Activated CD4-positive, CD25-positive, alpha-beta regulatory T cell (primary cell): ENCODE measurements around the gene TOGARAM2.
"Not testable (repeated sequence)": the region's sequence is repeated elsewhere in the genome, so short reads cannot be mapped to it uniquely, and the experiment has no call there.

ENCODE experiments used
- DNase-seq, 4 experiments: peaks; one replicate each; lab custom pipeline; 2025; lab: John Stamatoyannopoulos, UW

Gene TOGARAM2

DNA sequence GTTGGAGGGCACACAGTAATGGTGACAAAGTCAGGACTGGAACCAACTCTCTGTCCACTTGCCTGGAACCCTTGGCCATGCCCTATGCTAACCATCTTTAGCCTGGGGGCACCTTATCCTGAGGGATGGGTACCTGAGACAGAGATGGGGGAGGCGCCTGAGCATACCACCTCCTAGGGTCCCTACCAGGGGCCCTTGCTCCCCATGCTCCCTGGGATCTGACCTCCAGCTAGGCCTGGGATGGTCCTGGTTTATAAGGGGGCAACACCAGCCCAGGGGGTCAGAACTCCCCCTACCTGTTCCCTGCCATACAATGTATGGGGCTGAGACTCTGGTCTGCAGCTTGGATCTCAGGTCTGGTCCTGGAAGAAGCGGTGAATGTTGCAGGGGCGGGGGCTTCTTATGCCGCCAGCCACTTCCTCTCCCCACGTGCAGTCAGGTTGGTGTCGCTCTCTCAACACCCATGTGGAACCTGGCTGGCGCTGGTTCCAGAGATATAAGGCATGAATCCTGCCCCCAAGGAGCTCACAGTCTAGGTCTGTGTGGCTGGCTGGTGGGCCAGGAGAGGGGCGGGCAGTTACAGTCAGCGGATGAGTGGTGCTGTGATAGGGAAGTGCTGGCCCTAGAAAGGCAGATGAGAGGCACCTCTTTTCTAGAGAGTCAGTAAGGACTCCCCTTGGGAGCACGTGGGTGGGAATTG is 3.8 kb upstream of the TOGARAM2 start:
- no peak for DNase-seq

- DNase-seq, result not testable (repeated sequence)
These were observed 3.1 kb upstream of the TOGARAM2 start for GRCh38 chr2:28978001-28978400.

DNA sequence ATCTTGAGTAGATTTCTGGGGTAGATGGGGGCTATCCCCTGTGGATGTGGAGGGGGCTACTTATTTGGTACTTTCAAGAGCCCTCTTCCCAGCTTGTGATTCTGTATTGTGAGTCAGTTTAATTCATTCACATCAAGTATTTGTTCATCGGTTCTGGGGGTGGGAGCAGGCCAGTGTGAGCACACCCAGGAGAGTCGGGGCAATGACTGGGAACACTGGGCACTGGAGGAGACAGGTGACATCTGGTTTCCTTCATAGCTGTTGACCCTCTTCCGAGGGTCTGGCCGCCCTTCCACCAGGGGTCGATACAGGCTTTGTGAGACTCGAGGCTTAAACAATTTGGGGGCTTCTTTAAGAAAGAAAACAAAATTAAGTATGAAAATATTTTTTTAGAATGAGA is 2.5 kb upstream of the TOGARAM2 start:
- DNase-seq, result no peak

DNA sequence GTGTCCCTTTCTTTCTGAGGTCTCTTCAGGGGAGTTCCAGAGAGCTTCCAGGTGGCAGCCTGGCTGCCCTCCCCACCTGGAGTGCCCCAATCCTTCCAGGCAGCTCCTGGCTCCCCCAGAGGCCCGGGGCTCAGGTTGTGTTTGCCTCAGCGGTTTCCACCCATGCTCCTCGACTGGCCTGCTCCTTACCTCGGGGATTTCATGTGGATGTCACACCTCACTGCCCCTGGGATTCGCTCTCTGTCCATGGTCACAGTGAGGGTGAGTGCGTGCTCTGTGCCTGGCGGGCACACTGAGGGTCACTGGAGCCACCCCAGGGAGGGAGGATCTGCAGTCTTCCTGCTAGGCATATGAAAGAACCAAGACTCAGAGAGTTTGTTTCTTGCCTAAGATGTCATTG is 2.1 kb upstream of the TOGARAM2 start:
- DNase-seq, result no peak

GRCh38 chr2:28979576-28980366 is 1.3 kb upstream of the TOGARAM2 start:
- DNase-seq, result no peak

DNA sequence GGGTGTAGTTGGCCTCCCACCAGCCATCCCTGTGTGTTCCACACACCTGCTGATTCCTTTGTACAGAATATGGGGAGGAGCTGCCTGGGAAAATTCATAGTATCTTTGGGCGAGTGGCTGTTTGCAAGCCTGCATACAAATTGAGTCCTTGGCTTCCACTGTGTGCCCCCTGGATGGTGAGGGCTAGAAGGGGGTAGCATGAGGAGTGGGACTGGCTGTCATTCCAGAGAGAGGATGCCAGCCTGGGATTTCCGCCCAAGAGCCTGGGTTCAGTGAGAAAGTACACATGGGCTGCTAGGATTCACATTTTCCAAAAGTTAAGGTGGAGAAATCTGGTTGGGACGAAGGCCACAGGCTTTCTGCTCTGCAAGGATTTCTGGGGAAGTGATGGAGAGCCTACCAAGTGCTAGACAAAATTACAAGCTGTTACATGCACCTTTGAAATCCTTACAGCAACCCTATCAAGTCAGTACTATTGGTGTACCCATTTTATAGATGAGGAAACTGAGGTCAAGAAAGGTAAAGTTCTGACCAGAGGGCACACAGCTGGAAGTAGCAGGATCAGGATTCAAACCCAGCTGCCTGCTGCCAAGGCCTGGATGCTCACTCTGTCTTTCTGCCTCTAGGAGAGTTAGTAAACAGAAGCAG is 606 bp upstream of the TOGARAM2 start:
- DNase-seq, result no peak

DNA sequence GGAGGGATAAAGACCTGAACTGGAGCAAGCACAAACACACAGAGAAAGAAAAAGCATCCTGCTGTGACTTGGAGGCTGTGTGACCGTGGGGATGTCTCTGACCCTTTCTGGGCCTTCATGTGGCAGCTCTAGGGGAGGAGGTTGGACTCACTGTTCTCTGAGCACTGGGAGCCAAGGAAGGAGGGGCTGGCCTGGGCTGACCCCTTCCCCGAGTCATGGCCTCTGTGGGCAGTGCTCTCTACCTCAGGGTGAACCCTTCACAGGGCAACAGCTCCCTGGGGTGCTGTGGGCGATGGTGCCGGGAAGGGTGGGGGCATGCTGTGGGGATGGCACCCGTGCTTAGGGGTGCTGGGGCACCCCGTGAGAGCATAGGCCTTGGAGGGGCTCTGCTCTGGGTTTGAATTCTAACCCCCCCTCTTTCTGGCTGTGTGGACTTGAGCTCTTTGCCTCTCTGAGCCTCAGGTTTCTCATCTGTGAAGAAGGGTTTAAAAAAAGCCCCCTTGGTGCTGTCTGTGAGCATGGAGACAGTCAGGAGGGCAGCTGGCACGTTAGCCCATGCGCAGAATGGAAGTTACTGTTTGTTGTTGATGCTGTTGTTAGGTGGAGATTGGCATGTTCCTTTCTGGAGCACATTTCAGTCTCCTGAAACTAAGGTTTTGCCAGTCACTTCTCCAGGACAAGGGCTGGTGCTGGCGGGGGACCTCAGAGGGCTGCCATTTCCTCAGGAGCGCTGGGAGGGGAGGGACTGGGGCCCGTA is 700 bp downstream of the TOGARAM2 start:
- no peak for DNase-seq

DNA sequence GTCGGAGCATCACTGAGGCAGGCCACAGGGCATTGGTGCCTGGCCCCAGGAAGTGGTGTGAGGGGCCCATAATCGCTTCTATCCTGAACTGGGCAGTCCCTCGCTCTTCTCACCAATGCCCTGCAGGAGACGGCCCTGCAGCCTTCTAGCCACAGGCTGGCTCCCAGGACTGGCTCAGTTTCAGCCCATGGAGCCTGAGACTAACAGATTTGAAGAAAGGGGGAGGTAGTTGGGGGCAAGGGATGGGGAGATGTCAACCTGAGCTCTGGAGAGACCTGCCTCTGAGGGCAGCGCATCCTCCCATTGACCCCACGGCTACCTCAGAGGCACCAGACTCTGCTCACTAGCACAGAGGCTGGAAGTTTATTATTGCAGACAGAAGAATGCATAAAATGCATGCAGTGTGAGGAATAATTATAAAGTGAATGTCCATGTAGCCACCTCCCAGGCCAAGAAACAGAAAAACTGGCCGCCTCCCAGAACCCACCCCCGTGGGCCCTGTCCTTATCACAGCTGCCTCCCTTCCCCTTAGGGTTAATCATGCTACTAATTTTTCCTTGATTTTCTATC is 1.4 kb downstream of the TOGARAM2 start:
- DNase-seq, result no peak

GRCh38 chr2:28986429-28986828 is 5.3 kb downstream of the TOGARAM2 start:
- no peak for DNase-seq

- DNase-seq, result no peak
These were observed 8.9 kb downstream of the TOGARAM2 start for GRCh38 chr2:28989973-28990372.

- DNase-seq, result no peak
These were observed 9.3 kb downstream of the TOGARAM2 start for GRCh38 chr2:28990445-28990844.

GRCh38 chr2:28991021-28991420 is 9.9 kb downstream of the TOGARAM2 start:
- DNase-seq, result no peak

DNA sequence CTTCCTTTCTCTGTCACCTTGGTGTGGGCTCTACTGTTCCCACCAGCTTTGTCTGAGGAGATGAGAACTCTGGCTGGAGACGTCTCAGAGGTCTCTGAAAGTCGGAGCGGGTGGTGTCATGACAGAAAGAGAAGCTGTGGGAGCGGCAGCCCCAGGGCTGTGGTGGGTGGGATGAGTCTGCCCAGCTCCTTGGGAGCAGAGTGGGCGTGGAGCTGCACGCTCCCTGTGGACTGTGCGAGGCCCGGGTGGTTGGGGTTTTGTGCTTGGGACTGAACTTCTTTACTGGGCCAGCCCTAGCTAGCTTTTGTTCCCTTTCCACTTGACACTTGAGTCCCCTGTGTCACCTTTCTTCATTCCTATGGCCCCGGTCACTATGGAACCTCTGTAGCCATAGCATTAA is 10.4 kb downstream of the TOGARAM2 start:
- DNase-seq, result no peak

DNA sequence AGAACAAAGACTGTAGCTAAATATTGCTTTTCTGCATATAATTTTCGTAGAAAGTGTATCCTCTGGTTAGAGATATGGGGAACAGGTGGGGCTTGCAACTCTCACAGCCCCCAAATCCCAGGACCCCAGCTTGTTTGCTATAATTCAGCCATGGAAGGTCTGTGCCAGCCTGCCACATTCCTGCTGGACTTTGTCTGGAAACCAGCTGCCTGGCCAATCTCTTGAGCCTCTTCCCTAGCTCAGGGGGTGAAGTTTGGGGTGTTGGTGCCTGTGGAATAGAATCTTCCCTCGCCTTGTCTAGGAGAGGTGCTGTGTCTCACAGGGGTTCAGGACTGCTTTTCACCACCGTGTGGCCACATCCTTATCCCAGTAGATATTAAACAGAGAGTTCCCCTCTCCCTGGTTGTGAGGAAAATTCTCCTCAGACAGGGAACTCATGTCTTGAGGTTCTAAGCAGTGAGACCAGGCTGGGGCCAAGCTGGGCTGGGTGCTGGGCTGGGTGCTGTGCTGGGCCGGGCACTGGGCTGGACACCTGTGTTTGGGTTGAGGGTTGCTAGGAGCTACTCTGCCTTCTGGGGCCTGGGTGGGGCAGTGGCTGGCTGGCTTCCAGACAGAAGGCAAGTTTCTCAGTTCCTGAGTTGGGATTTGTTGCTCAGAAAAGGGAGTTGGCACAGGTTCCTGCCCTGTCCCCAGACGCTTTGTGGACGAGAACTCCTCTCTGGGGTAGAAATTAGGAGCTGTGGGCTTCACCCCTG is 12.3 kb downstream of the TOGARAM2 start:
- no peak for DNase-seq

- no peak for DNase-seq
These were observed 13.0 kb downstream of the TOGARAM2 start for GRCh38 chr2:28994074-28994473.

DNA sequence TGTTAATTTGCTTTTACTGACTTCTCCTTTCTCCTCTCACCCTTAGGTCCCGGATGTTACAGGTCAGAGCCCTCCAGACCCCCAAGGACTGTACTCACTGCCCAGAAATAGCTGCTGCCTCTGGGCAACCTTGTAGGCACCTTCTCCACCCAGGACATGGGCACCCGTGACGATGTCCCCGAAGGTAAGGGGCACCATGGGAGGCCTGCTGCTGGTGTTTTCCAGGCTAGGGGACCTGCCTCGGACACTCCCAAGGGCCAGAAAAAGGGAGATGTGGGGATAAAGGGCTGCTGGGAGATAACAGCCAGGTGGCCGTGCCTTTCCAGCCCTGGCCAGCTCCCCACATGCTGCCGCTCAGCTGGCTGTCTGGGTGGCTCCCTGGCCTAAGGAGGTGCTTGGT is 13.6 kb downstream of the TOGARAM2 start:
- no peak for DNase-seq

DNA sequence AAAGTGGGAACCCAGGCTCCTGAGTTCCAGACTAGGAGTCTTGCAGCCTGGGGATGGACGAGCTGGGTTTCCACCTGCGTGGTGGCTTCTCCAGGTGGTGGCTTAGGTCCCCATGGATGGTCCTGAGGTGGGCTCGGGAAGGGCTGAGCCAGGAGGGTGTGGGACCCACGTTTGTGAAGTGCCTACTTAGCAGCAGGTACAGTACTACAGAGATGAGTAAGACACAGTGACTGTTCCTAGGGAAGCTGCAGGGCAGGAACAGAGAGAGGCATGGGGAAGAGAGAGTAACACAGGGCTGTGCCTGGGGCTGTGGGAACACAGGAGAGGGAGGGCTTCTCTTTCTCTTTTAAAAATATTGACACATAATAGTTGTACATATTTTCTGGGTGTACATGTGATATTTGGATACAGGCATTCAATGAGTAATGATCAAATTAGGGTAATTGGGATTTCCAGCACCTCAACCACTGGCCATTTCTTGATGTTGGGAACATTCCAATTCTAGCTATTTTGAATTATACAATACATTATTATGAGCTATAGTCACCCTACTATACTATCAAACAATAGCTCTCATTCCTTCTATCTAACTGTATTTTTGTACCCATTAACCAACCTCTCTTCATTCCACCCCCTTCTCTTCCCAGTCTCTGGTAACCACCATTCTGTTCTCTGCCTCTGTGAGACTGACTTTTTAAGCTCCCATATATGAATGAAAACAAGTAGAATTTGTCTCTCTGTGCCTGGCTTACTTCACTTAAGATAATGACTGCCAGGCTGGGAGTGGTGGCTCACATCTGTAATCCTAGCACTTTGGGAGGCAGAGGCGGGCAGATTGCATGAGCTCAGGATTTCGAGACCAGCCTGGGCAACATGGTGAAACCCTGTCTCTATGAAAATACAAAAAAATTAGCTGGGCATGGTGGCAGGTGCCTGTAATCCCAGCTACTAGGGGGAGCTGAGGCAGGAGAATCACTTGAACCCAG is 15.0 kb downstream of the TOGARAM2 start:
- DNase-seq, result no peak

- no peak for DNase-seq
These were observed 16.2 kb downstream of the TOGARAM2 start for GRCh38 chr2:28997237-28997846.
